ENCODE data around the gene AHI1. TPM values are rescaled to one million over a fixed set of nuclear protein-coding genes. Genes with fewer than 3 reads are reported as not detected.

The AHI1 gene
- total and polyA plus RNA-seq, 2 experiments from 2014 or later: 17.1 to 18.4 TPM

DNA sequence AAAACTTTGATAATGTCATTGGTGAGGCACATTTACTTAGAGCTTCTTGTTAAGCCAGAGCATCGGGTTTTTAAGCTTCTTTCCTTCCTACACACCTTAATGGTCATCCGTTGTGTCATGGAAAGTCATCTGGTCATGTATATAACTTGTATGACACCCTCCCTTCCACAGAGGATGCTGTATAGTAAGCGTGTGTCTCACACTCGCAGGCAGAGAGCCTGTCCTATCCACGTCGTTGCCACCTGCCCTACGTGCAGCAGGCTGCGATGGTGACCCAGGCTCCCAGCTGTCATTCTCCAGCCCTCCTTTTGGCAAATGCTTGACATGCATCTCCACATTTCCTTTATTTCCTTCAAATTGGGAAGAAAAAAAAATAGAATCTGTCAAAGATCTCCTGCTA lies 230.9 kb downstream of the AHI1 start:
- H3K9me3 ChIP-seq (ENCODE audit: low read depth): no peaks in the 10 kb centered on the region
- TF ChIP-seq, protein P1, sequence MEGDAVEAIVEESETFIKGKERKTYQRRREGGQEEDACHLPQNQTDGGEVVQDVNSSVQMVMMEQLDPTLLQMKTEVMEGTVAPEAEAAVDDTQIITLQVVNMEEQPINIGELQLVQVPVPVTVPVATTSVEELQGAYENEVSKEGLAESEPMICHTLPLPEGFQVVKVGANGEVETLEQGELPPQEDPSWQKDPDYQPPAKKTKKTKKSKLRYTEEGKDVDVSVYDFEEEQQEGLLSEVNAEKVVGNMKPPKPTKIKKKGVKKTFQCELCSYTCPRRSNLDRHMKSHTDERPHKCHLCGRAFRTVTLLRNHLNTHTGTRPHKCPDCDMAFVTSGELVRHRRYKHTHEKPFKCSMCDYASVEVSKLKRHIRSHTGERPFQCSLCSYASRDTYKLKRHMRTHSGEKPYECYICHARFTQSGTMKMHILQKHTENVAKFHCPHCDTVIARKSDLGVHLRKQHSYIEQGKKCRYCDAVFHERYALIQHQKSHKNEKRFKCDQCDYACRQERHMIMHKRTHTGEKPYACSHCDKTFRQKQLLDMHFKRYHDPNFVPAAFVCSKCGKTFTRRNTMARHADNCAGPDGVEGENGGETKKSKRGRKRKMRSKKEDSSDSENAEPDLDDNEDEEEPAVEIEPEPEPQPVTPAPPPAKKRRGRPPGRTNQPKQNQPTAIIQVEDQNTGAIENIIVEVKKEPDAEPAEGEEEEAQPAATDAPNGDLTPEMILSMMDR (IDR thresholded peaks at IDR 0.05; ENCODE audit: low read depth, low read length): no peak
- H3K27ac ChIP-seq: no peak overlapping the region
- H3K4me3 ChIP-seq: no peak overlapping the region
- no peaks in the 10 kb centered on the region for H3K36me3 ChIP-seq
- DNase-seq (ENCODE audit: low read depth in 1 of 2, low spot score in 1 of 2): no peak
- peaks cover 15% of the 10 kb centered on the region for H3K4me1 ChIP-seq (ENCODE audit: low read depth)
- no peaks in the 10 kb centered on the region for H3K27me3 ChIP-seq

DNA sequence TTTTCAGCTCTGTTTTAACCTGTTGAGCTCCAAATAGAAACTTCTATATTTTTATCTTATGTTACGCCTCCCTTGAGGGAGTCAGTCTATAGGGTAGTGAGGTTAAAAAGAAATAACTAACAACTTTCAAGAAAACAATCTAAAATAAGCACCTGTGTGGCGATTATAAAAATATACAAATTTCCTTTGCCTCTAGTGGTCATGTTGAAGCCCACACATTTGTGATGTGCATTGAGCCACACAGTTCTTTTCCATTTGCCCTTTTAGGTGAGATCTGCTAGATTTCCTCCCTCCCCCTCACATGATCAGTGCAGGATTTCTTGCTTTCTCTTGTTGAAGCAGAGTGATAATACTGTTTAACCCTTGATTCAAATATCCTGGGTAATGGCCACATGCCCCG lies 232.3 kb downstream of the AHI1 start:
- Histone ChIP-seq H3K27me3 (no peaks in the 10 kb centered on the region), H3K27ac (no peak overlapping the region), H3K9me3 (ENCODE audit: low read depth) (no peaks in the 10 kb centered on the region), H3K4me1 (ENCODE audit: low read depth) (peaks cover 9% of the 10 kb centered on the region), H3K4me3 (no peak overlapping the region), H3K36me3 (no peaks in the 10 kb centered on the region)
- TF ChIP-seq, protein P1 (IDR thresholded peaks at IDR 0.05; ENCODE audit: low read depth, low read length): no peak
- no peak for DNase-seq (ENCODE audit: low read depth in 1 of 2, low spot score in 1 of 2)

DNA sequence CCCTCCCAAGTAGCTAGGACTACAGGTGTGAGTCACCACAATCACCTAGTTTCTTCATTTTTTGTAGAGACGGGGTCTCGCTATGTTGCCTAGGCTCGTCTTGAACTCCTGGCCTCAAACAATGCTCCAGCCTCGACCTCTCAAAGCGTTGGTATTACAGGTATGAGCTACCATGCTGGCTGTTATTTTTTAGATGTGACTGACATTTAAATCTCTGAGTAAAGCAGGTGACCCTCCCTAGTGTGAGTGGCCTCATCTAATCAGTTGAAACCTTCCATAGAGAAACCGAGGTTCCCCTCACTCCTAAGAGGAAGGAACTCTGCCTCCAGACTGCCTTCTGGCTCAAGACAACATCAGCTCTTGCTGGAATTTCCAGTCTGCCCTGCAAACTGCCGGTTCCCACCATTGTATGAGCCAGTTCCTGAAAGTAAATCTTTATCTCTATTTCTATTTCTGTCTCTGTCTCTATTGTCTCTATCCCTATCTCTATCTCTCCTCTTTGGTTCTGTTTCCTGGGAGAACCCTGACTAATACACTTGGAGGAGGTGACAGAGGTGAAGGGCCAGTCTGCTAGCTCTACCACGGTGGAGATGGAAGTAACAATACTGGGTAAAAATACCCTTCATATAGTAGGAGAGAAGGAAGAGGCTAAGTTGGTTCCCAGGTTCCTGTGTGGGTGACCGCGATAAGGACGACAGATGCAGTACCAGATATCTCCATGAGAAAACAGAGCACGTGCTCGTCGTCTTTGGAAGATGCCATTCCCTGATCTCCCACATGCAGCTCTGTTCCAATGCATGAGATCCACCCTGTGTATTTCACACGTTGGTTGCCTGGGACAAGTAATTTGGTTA lies 235.4 kb downstream of the AHI1 start:
- TF ChIP-seq, protein P1 (IDR thresholded peaks at IDR 0.05; ENCODE audit: low read depth, low read length): no peak
- no peaks in the 10 kb centered on the region for H3K27me3 ChIP-seq
- H3K9me3 ChIP-seq (ENCODE audit: low read depth): no peaks in the 10 kb centered on the region
- peak in 1 of 2 donors; percentile 31 for DNase-seq (ENCODE audit: low read depth in 1 of 2, low spot score in 1 of 2)
- no peak overlapping the region for H3K4me3 ChIP-seq
- no peaks in the 10 kb centered on the region for H3K4me1 ChIP-seq (ENCODE audit: low read depth)
- no peaks in the 10 kb centered on the region for H3K36me3 ChIP-seq
- H3K27ac ChIP-seq: no peak overlapping the region

DNA sequence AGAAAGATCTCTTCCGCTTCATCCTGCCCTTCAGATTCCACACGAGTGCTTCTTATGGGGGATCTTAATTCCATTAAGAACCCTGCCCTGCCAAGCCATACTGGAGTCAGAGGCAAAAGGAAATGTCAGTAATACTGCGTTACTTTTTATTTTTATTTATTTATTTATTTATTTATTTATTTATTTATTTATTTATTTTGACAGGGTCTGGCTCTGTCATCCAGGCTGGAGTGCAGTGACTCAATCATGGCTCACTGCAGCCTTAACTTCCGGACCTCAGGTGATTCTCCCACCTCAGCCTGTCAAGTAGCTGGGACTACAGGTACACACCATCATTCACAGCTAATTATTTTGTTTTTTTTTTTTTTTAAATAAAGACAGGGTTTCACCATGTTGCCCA lies 236.9 kb downstream of the AHI1 start:
- Histone ChIP-seq H3K9me3 (ENCODE audit: low read depth) (no peaks in the 10 kb centered on the region), H3K27ac (no peak overlapping the region), H3K4me1 (ENCODE audit: low read depth) (no peaks in the 10 kb centered on the region), H3K4me3 (no peak overlapping the region), H3K27me3 (no peaks in the 10 kb centered on the region), H3K36me3 (no peaks in the 10 kb centered on the region)
- DNase-seq (ENCODE audit: low read depth in 1 of 2, low spot score in 1 of 2): no peak
- TF ChIP-seq, protein P1 (IDR thresholded peaks at IDR 0.05; ENCODE audit: low read depth, low read length): no peak

DNA sequence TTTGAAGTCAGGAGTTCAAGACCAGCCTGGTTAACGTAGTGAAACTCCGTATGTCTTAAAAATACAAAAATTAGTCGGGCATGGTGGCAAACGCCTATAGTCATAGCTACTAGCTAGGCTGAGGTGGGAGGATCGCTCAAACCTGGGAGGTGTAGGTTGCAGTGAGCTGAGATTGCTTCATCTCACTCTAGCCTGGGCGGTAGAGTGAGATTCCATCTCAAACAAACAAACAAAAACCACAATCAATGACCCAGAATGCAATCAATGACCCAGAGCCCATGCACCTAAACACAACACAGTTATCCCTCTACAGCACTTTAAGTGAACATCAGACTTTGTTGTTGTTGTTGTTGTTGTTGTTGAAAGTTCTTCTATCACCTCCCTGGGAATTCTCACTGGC lies 238.6 kb downstream of the AHI1 start:
- no peaks in the 10 kb centered on the region for H3K9me3 ChIP-seq (ENCODE audit: low read depth)
- H3K4me3 ChIP-seq: no peak overlapping the region
- H3K27me3 ChIP-seq: no peaks in the 10 kb centered on the region
- H3K4me1 ChIP-seq (ENCODE audit: low read depth): no peaks in the 10 kb centered on the region
- no peak for DNase-seq (ENCODE audit: low read depth in 1 of 2, low spot score in 1 of 2)
- TF ChIP-seq, protein P1 (IDR thresholded peaks at IDR 0.05; ENCODE audit: low read depth, low read length): no peak
- no peaks in the 10 kb centered on the region for H3K36me3 ChIP-seq
- H3K27ac ChIP-seq: no peak overlapping the region

All from cardiac muscle cell (in vitro differentiated cells and primary cell).